GM12878 (cell line): ENCODE results near the gene ZNF44. TPM values are rescaled to one million over a fixed set of nuclear protein-coding genes. Genes with fewer than 3 reads are reported as not detected.

ENCODE experiments used
- ATF7 ChIP-seq: fragments of 450-650 bp; IDR thresholded peaks from 2 replicates; pipeline ENCODE4 v1.6.1; 2016; ENCODE audit warnings: low read depth, mild to moderate bottlenecking
- BCL11A ChIP-seq: IDR thresholded peaks from 2 replicates; pipeline ENCODE4 v1.6.1; 2011; ENCODE audit warnings: low read depth, low read length
- CBX5 ChIP-seq: sonication (generic); IDR thresholded peaks from 2 replicates; pipeline ENCODE4 v1.6.1; 2016; ENCODE audit warnings: low read depth, moderate library complexity, mild to moderate bottlenecking, inconsistent platforms
- EZH2 ChIP-seq: IDR thresholded peaks from 2 replicates; pipeline ENCODE4 v1.6.1; 2012; ENCODE audit warnings: low read depth, mild to moderate bottlenecking, control low read depth, inconsistent platforms, low read length, borderline replicate concordance; ENCODE audit not compliant: control insufficient read depth
- GABPA ChIP-seq: IDR thresholded peaks from 2 replicates; pipeline ENCODE4 v1.6.1; 2014; ENCODE audit warnings: antibody characterized with exemption, low read depth, mild to moderate bottlenecking, inconsistent platforms
- HCFC1 ChIP-seq: fragments of 150-350 bp; IDR thresholded peaks from 2 replicates; pipeline ENCODE4 v1.6.1; 2014; ENCODE audit warnings: low read length
- KAT2A ChIP-seq: conservative IDR thresholded peaks from 2 replicates; pipeline ENCODE4 v1.6.1; 2011; ENCODE audit warnings: low read depth, low read length; ENCODE audit not compliant: control insufficient read depth
- KLF5 ChIP-seq: fragments of 450-650 bp; IDR thresholded peaks from 2 replicates; pipeline ENCODE4 v1.6.1; 2014; ENCODE audit warnings: mild to moderate bottlenecking; ENCODE audit not compliant: partially characterized antibody
- MAX ChIP-seq: IDR thresholded peaks from 2 replicates; pipeline ENCODE4 v1.6.1; 2012; ENCODE audit warnings: low read depth, low read length, improper control_type of control experiment
- MEF2A ChIP-seq: IDR thresholded peaks from 2 replicates; pipeline ENCODE4 v1.6.1; 2011; ENCODE audit warnings: low read depth, mild to moderate bottlenecking, low read length, moderate library complexity; ENCODE audit not compliant: insufficient read depth
- MTA2 ChIP-seq: fragments of 450-650 bp; IDR thresholded peaks from 2 replicates; pipeline ENCODE4 v1.6.1; 2016; ENCODE audit warnings: low read depth, mild to moderate bottlenecking, moderate library complexity
- MTA3 ChIP-seq: IDR thresholded peaks from 2 replicates; pipeline ENCODE4 v1.6.1; 2012; ENCODE audit warnings: low read length, inconsistent platforms, borderline replicate concordance
- MYC ChIP-seq: IDR thresholded peaks from 2 replicates; pipeline ENCODE4 v1.6.1; 2011; ENCODE audit warnings: mild to moderate bottlenecking, low read length, moderate library complexity, inconsistent platforms; ENCODE audit not compliant: insufficient read depth, insufficient replicate concordance, insufficient read length, severe bottlenecking
- PAX5 ChIP-seq: IDR thresholded peaks from 2 replicates; pipeline ENCODE4 v1.6.1; 2011; ENCODE audit warnings: low read depth, low read length, borderline replicate concordance
- PML ChIP-seq: IDR thresholded peaks from 2 replicates; pipeline ENCODE4 v1.6.1; 2012; ENCODE audit warnings: low read length, inconsistent platforms
- POLR2A ChIP-seq: IDR thresholded peaks from 2 replicates; pipeline ENCODE4 v1.6.1; 2011; ENCODE audit warnings: low read depth, mild to moderate bottlenecking, low read length
- RAD51 ChIP-seq: fragments of 450-650 bp; IDR thresholded peaks from 2 replicates; pipeline ENCODE4 v1.6.1; 2016; ENCODE audit warnings: moderate library complexity, mild to moderate bottlenecking, inconsistent platforms
- RUNX3 ChIP-seq: IDR thresholded peaks from 2 replicates; pipeline ENCODE4 v1.6.1; 2012; ENCODE audit warnings: low read length, inconsistent platforms
- SIN3A ChIP-seq: IDR thresholded peaks from 2 replicates; pipeline ENCODE4 v1.6.1; 2012; ENCODE audit warnings: low read depth, low read length, improper control_type of control experiment
- SIX5 ChIP-seq: IDR thresholded peaks from 2 replicates; pipeline ENCODE4 v1.6.1; 2011; ENCODE audit warnings: mild to moderate bottlenecking, low read depth, low read length, moderate library complexity; ENCODE audit not compliant: severe bottlenecking
- SMAD5 ChIP-seq: IDR thresholded peaks from 2 replicates; pipeline ENCODE4 v1.6.1; 2016; ENCODE audit warnings: antibody characterized with exemption, low read depth
- SMARCA5 ChIP-seq: fragments of 450-650 bp; IDR thresholded peaks from 2 replicates; pipeline ENCODE4 v1.6.1; 2017; ENCODE audit warnings: mild to moderate bottlenecking
- SREBF1 ChIP-seq: IDR thresholded peaks from 2 replicates; pipeline ENCODE4 v1.6.1; 2012; ENCODE audit warnings: mild to moderate bottlenecking, low read length
- SRF ChIP-seq, 2 experiments: IDR thresholded peaks; 2 replicates each; pipeline ENCODE4 v1.6.1; 2011; ENCODE audit warnings: low read depth in 2 of 2, low read length in 2 of 2, mild to moderate bottlenecking in 1 of 2, moderate library complexity in 1 of 2
- STAT3 ChIP-seq: IDR thresholded peaks from 2 replicates; pipeline ENCODE4 v1.6.1; 2011; ENCODE audit warnings: low read depth, low read length, improper control_type of control experiment
- USF1 ChIP-seq: IDR thresholded peaks from 2 replicates; pipeline ENCODE4 v1.6.1; 2011; ENCODE audit warnings: borderline replicate concordance, low read depth, mild to moderate bottlenecking, moderate library complexity, mixed read lengths, low read length; ENCODE audit not compliant: insufficient read depth; ENCODE audit errors: extremely low read length
- ZBTB11 ChIP-seq: fragments of 450-650 bp; formaldehyde crosslinking; IDR thresholded peaks from 2 replicates; pipeline ENCODE4 v1.5.0; 2022; ENCODE audit warnings: mild to moderate bottlenecking, missing genetic modification characterization
- polyA plus RNA-seq, 11 experiments: library from polyadenylated mRNA; depleted of rRNA in 4 of 11; unstranded in 6 of 11; stranded (reverse) in 5 of 11; fragments of >200 nt; fragmentation: Nextera tagmentation in 4 of 11; fragmentation: Illumina TruSeq in 1 of 11; extraction: Ambion mirVana in 4 of 11; extraction: Trizol in 1 of 11; gene quantifications; 1 replicate in 1 of 11; 2 replicates in 10 of 11; pipeline versions ENCODE4 v1.2.1 to v1.2.3, GENCODE V29; 2011 to 2016; ENCODE audit warnings: inconsistent platforms in 2 of 11, missing spikeins in 2 of 11, low read depth in 1 of 11
- total RNA-seq, 4 experiments: library from RNA; depleted of rRNA in 3 of 4; stranded (reverse); fragments of >200 nt in 3 of 4; fragmentation: Illumina TruSeq in 1 of 4; extraction: Trizol in 1 of 4; gene quantifications; 2 replicates each; pipeline versions ENCODE4 v1.2.1 to v1.2.3, GENCODE V29; 2013 to 2021

Gene ZNF44
- total and polyA plus RNA-seq, 10 of the 15 experiments (the other 5 are each of a cell fraction or from before 2014, with no cell fraction given), result 3.7 to 11.3 (median 5.4) TPM

DNA sequence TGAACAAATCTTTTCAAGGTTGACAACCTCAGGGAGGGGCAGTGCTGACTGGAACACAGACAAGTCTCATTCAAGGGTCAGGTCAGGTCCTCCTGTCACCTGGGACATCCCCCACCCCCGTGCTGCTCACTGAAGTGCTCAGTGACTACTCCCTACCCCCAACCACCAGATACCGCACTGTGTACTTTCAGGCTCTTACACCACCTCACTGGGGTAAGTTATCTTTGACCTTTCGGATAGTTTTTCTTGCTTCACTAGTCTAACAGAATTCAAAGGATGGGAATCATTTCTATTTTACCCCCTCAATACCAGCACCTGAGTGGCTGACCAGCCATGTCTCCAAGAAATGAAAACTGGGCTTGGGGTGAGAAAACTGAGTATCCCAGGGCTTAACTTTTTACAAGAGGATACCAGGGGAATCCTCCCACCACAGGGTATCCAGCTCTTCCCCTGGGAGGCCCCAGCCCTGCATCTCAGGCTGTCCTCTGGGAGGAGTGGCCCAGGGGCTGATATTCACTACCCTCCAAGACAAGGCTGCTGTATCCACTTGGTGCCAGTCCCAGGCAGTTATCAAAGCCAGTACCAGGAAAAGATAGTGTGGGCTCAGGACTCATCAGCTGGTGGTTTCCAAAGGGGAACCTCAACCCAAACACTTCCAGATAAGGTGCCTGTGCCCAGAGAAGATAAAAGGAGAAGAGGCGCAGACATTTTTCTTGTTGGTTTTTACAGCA, 36.7 kb upstream of the ZNF44 start (continued):
- TF ChIP-seq RUNX3 (peak; percentile 94), SREBF1 (no peak), SMARCA5 (0 out of 2 replicates have a peak, but pooled peaks have one; percentile 18), MTA3 (peak; percentile 54; the same call in 1 of the 2 replicates), ZBTB11 (CRISPR knock-in tag) (no peak), BCL11A (peak; percentile 72; the same call in 1 of the 2 replicates), MTA2 (peak; percentile 66; the same call in 1 of the 2 replicates), KLF5 (no peak), GABPA (no peak), STAT3 (no peak), MEF2A (peak; percentile 50; the same call in 1 of the 2 replicates), USF1 (no peak), EZH2 (no peak), ATF7 (peak; percentile 79), SIX5 (no peak), SRF (IDR thresholded peaks at IDR 0.05; ENCODE audit: low read depth in 2 of 2, low read length in 2 of 2) (no peak), HCFC1 (no peak), PAX5 (peak; percentile 88), CBX5 (no peak), POLR2A (0 out of 2 replicates have a peak, but pooled peaks have one; percentile 34), SMAD5 (no peak), SIN3A (no peak), RAD51 (peak; percentile 26; the same call in 1 of the 2 replicates), MYC (no peak), KAT2A (no peak), PML (0 out of 2 replicates have a peak, but pooled peaks have one; percentile 29), MAX (no peak)
